Measurements from ENCODE around the gene MYCBP. TPM values are rescaled to one million over a fixed set of nuclear protein-coding genes. Genes with fewer than 3 reads are reported as not detected.
"Not testable (repeated sequence)": the region's sequence is repeated elsewhere in the genome, so short reads cannot be mapped to it uniquely, and the experiment has no call there.

Gene MYCBP
- total RNA-seq, 8 experiments from 2014 or later, result 6.9 to 21.0 (median 11.4) TPM

- peaks cover 21 to 35% of the 10 kb centered on the region in 2 donors for H3K4me1 ChIP-seq (replicated peaks in 1 of 2)
- in situ Hi-C loops (cut with MboI; ENCODE audit: low pct_unique_long_range_greater_than_20kb in 2 of 9, low sequenced_read_pairs in 9 of 9, unreplicated experiment in 9 of 9), result no loop called here
- H3K27ac ChIP-seq, result peak overlapping the region; percentile 18 to 82
- peak overlapping the region; percentile 61 to 98 (median 74) for H3K4me3 ChIP-seq
- 0 to 28% (median 1%) methylated on average over 3 to 21 of the region's 51 CpGs; no CpG with 5 or more reads in 4 of the 10 experiments for WGBS, 10 experiments
- ATAC-seq (replicated peaks in 6 of 8), result peak; percentile 20 to 59 (median 35)
Measured at GRCh38 chr1:38858833-38859560, 14.2 kb downstream of the MYCBP start.

GRCh38 chr1:38852780-38853179, 20.4 kb downstream of the MYCBP start:
- peaks cover 5 to 6% of the 10 kb centered on the region in 2 donors for H3K4me1 ChIP-seq (replicated peaks in 1 of 2)
- in situ Hi-C loops (cut with MboI; ENCODE audit: low pct_unique_long_range_greater_than_20kb in 2 of 9, low sequenced_read_pairs in 9 of 9, unreplicated experiment in 9 of 9), result no loop called here
- ATAC-seq (replicated peaks in 6 of 8), result no peak
- H3K4me3 ChIP-seq, result no peak overlapping the region
- H3K27ac ChIP-seq, result no peak overlapping the region
- WGBS, 10 experiments, result 76 to 100% (median 92%) methylated on average over 2 to 4 of the region's 4 CpGs

- in situ Hi-C loops (cut with MboI; ENCODE audit: low pct_unique_long_range_greater_than_20kb in 2 of 9, low sequenced_read_pairs in 9 of 9, unreplicated experiment in 9 of 9), result loop anchor here in 2 of 9 experiments (25.0 kb wide), 1 partner anchor 811 kb away; the partner anchor contains the start of gene POU3F1 (in 2 of the 2)
- ATAC-seq (replicated peaks in 6 of 8), result no peak
- Histone ChIP-seq H3K27ac (no peak overlapping the region), H3K4me1 (replicated peaks in 1 of 2) (no peaks in the 10 kb centered on the region), H3K4me3 (no peak overlapping the region)
- 60 to 100% (median 100%) methylated on average over 1 of the region's 1 CpG; no CpG with 5 or more reads in 3 of the 10 experiments for WGBS, 10 experiments
Measured at GRCh38 chr1:38848071-38848470, 25.1 kb downstream of the MYCBP start.

- no peaks in the 10 kb centered on the region for H3K4me1 ChIP-seq (replicated peaks in 1 of 2)
- no peak overlapping the region for H3K27ac ChIP-seq
- in situ Hi-C loops (cut with MboI; ENCODE audit: low pct_unique_long_range_greater_than_20kb in 2 of 9, low sequenced_read_pairs in 9 of 9, unreplicated experiment in 9 of 9), result loop anchor here in 2 of 9 experiments (25.0 kb wide), 1 partner anchor 809 kb away; the partner anchor contains the start of gene POU3F1 (in 2 of the 2)
- H3K4me3 ChIP-seq, result no peak overlapping the region
- 67 to 100% (median 83%) methylated on average over 1 to 3 of the region's 3 CpGs; no CpG with 5 or more reads in 1 of the 10 experiments for WGBS, 10 experiments
- no peak for ATAC-seq (replicated peaks in 6 of 8)
Measured at GRCh38 chr1:38846210-38846609, 26.9 kb downstream of the MYCBP start.

- not testable (repeated sequence) for H3K27ac ChIP-seq; H3K4me1 ChIP-seq (replicated peaks in 1 of 2)
- WGBS, 10 experiments, result 96 to 100% methylated on average over 3 of the region's 3 CpGs; no CpG with 5 or more reads in 8 of the 10 experiments
Measured at GRCh38 chr1:38845088-38845487, 28.1 kb downstream of the MYCBP start.

GRCh38 chr1:38840281-38840680, 32.9 kb downstream of the MYCBP start:
- WGBS, 10 experiments, result 5 to 100% (median 75%) methylated on average over 1 to 2 of the region's 2 CpGs
- no peak overlapping the region for H3K4me3 ChIP-seq
- in situ Hi-C loops (cut with MboI; ENCODE audit: low pct_unique_long_range_greater_than_20kb in 2 of 9, low sequenced_read_pairs in 9 of 9, unreplicated experiment in 9 of 9), result loop anchor here in 2 of 9 experiments (25.0 kb wide), 1 partner anchor 803 kb away; the partner anchor contains the start of gene POU3F1 (in 2 of the 2)
- no peak for ATAC-seq (replicated peaks in 6 of 8)
- no peak overlapping the region for H3K27ac ChIP-seq
- no peaks in the 10 kb centered on the region for H3K4me1 ChIP-seq (replicated peaks in 1 of 2)

More at GRCh38 chr1:38845088-38845487, 28.1 kb downstream of the MYCBP start:
- H3K4me3 ChIP-seq; ATAC-seq (replicated peaks in 6 of 8): not testable (repeated sequence)
- in situ Hi-C loops (cut with MboI; ENCODE audit: low pct_unique_long_range_greater_than_20kb in 2 of 9, low sequenced_read_pairs in 9 of 9, unreplicated experiment in 9 of 9), result loop anchor here in 2 of 9 experiments (25.0 kb wide), 1 partner anchor 808 kb away; the partner anchor contains the start of gene POU3F1 (in 2 of the 2)

GRCh38 chr1:38839363-38839762, 33.8 kb downstream of the MYCBP start:
- Histone ChIP-seq H3K4me1 (replicated peaks in 1 of 2) (no peaks in the 10 kb centered on the region), H3K27ac (no peak overlapping the region), H3K4me3 (no peak overlapping the region)
- in situ Hi-C loops (cut with MboI; ENCODE audit: low pct_unique_long_range_greater_than_20kb in 2 of 9, low sequenced_read_pairs in 9 of 9, unreplicated experiment in 9 of 9), result loop anchor here in 4 of 9 experiments (10.0 to 25.0 kb wide), 2 partner anchors 802 to 815 kb away; partner anchors contain the start of gene POU3F1 (in 2 of the 4)
- no peak for ATAC-seq (replicated peaks in 6 of 8)
- 93 to 100% (median 97%) methylated on average over 2 to 9 of the region's 9 CpGs; no CpG with 5 or more reads in 4 of the 10 experiments for WGBS, 10 experiments

GRCh38 chr1:38836316-38836715, 36.8 kb downstream of the MYCBP start:
- H3K27ac ChIP-seq; ATAC-seq (replicated peaks in 6 of 8); H3K4me3 ChIP-seq; H3K4me1 ChIP-seq (replicated peaks in 1 of 2): not testable (repeated sequence)
- 74 to 91% (median 89%) methylated on average over 3 to 9 of the region's 10 CpGs; no CpG with 5 or more reads in 3 of the 10 experiments for WGBS, 10 experiments
- in situ Hi-C loops (cut with MboI; ENCODE audit: low pct_unique_long_range_greater_than_20kb in 2 of 9, low sequenced_read_pairs in 9 of 9, unreplicated experiment in 9 of 9), result loop anchor here in 4 of 9 experiments (10.0 to 25.0 kb wide), 2 partner anchors 799 to 812 kb away; partner anchors contain the start of gene POU3F1 (in 2 of the 4)

- Histone ChIP-seq H3K4me1 (replicated peaks in 1 of 2) (peaks cover 5 to 8% of the 10 kb centered on the region in 2 donors), H3K27ac (no peak overlapping the region), H3K4me3 (no peak overlapping the region)
- ATAC-seq (replicated peaks in 6 of 8), result peak; percentile 67 to 97 (median 95)
- 0 to 50% (median 25%) methylated on average over 1 to 3 of the region's 3 CpGs; no CpG with 5 or more reads in 1 of the 10 experiments for WGBS, 10 experiments
- in situ Hi-C loops (cut with MboI; ENCODE audit: low pct_unique_long_range_greater_than_20kb in 2 of 9, low sequenced_read_pairs in 9 of 9, unreplicated experiment in 9 of 9), result loop anchor here in 4 of 9 experiments (10.0 to 25.0 kb wide), 2 partner anchors 798 to 810 kb away; partner anchors contain the start of gene POU3F1 (in 2 of the 4)
Measured at GRCh38 chr1:38834937-38835827, 38.0 kb downstream of the MYCBP start.

- in situ Hi-C loops (cut with MboI; ENCODE audit: low pct_unique_long_range_greater_than_20kb in 2 of 9, low sequenced_read_pairs in 9 of 9, unreplicated experiment in 9 of 9), result loop anchor here in 4 of 9 experiments (10.0 to 25.0 kb wide), 2 partner anchors 797 to 810 kb away; partner anchors contain the start of gene POU3F1 (in 2 of the 4)
- 86 to 100% (median 95%) methylated on average over 2 to 3 of the region's 3 CpGs; no CpG with 5 or more reads in 3 of the 10 experiments for WGBS, 10 experiments
- ATAC-seq (replicated peaks in 6 of 8), result no peak
- H3K4me1 ChIP-seq (replicated peaks in 1 of 2), result peaks cover 5 to 8% of the 10 kb centered on the region in 2 donors
- H3K27ac ChIP-seq, result no peak overlapping the region
- H3K4me3 ChIP-seq, result no peak overlapping the region
Measured at GRCh38 chr1:38834221-38834782, 38.8 kb downstream of the MYCBP start.

- ATAC-seq (replicated peaks in 6 of 8), result peak in 2 of 8 experiments; percentile 19 to 22
- in situ Hi-C loops (cut with MboI; ENCODE audit: low pct_unique_long_range_greater_than_20kb in 2 of 9, low sequenced_read_pairs in 9 of 9, unreplicated experiment in 9 of 9), result loop anchor here in 4 of 9 experiments (10.0 to 25.0 kb wide), 2 partner anchors 796 to 808 kb away; partner anchors contain the start of gene POU3F1 (in 2 of the 4)
- no peak overlapping the region for H3K4me3 ChIP-seq
- 0 to 42% (median 21%) methylated on average over 1 to 3 of the region's 3 CpGs; no CpG with 5 or more reads in 4 of the 10 experiments for WGBS, 10 experiments
- peaks cover 5 to 8% of the 10 kb centered on the region in 2 donors for H3K4me1 ChIP-seq (replicated peaks in 1 of 2)
- no peak overlapping the region for H3K27ac ChIP-seq
Measured at GRCh38 chr1:38833146-38833545, 40.0 kb downstream of the MYCBP start.

- Histone ChIP-seq H3K4me1 (replicated peaks in 1 of 2) (peaks cover 11% of the 10 kb centered on the region in 2 donors), H3K27ac (no peak overlapping the region), H3K4me3 (no peak overlapping the region)
- no peak for ATAC-seq (replicated peaks in 6 of 8)
- in situ Hi-C loops (cut with MboI; ENCODE audit: low pct_unique_long_range_greater_than_20kb in 2 of 9, low sequenced_read_pairs in 9 of 9, unreplicated experiment in 9 of 9), result loop anchor here in 4 of 9 experiments (10.0 to 25.0 kb wide), 2 partner anchors 795 to 808 kb away; partner anchors contain the start of gene POU3F1 (in 2 of the 4)
- 51 to 100% (median 88%) methylated on average over 1 to 3 of the region's 3 CpGs for WGBS, 10 experiments
Measured at GRCh38 chr1:38832370-38832734, 40.8 kb downstream of the MYCBP start.

All from motor neuron (in vitro differentiated cells).